Measurements from ENCODE around the gene MAP3K5. TPM values are rescaled to one million over a fixed set of nuclear protein-coding genes. Genes with fewer than 3 reads are reported as not detected.
"Not testable (repeated sequence)": the region's sequence is repeated elsewhere in the genome, so short reads cannot be mapped to it uniquely, and the experiment has no call there.

MAP3K5 gene
- total RNA-seq, 1 donor from 2014 or later: 25.8 TPM

GRCh38 chr6:136774228-136775041 is 17.8 kb downstream of the MAP3K5 start:
- DNase-seq (ENCODE audit: low read depth, low spot score): no peak

GRCh38 chr6:136773473-136773796 is 18.8 kb downstream of the MAP3K5 start:
- no peak for DNase-seq (ENCODE audit: low read depth, low spot score)

- DNase-seq (ENCODE audit: low read depth, low spot score): no peak
Measured at GRCh38 chr6:136772685-136773472, 19.4 kb downstream of the MAP3K5 start.

GRCh38 chr6:136771306-136771705 is 21.0 kb downstream of the MAP3K5 start:
- DNase-seq (ENCODE audit: low read depth, low spot score): no peak

- DNase-seq (ENCODE audit: low read depth, low spot score): no peak
Measured at GRCh38 chr6:136769759-136770158, 22.5 kb downstream of the MAP3K5 start.

- no peak for DNase-seq (ENCODE audit: low read depth, low spot score)
Measured at GRCh38 chr6:136769124-136769523, 23.2 kb downstream of the MAP3K5 start.

- DNase-seq (ENCODE audit: low read depth, low spot score): no peak
Measured at GRCh38 chr6:136767570-136768309, 24.5 kb downstream of the MAP3K5 start.

GRCh38 chr6:136767103-136767502 is 25.2 kb downstream of the MAP3K5 start:
- DNase-seq (ENCODE audit: low read depth, low spot score): no peak

GRCh38 chr6:136766274-136766673 is 26.0 kb downstream of the MAP3K5 start:
- DNase-seq (ENCODE audit: low read depth, low spot score): no peak

GRCh38 chr6:136764517-136764993 is 27.7 kb downstream of the MAP3K5 start:
- no peak for DNase-seq (ENCODE audit: low read depth, low spot score)

- no peak for DNase-seq (ENCODE audit: low read depth, low spot score)
Measured at GRCh38 chr6:136763716-136764516, 28.4 kb downstream of the MAP3K5 start.

GRCh38 chr6:136763255-136763654 is 29.0 kb downstream of the MAP3K5 start:
- DNase-seq (ENCODE audit: low read depth, low spot score): no peak

GRCh38 chr6:136762022-136762975 is 30.0 kb downstream of the MAP3K5 start:
- no peak for DNase-seq (ENCODE audit: low read depth, low spot score)

GRCh38 chr6:136761227-136761922 is 30.9 kb downstream of the MAP3K5 start:
- no peak for DNase-seq (ENCODE audit: low read depth, low spot score)

- DNase-seq (ENCODE audit: low read depth, low spot score): not testable (repeated sequence)
Measured at GRCh38 chr6:136760781-136761180, 31.5 kb downstream of the MAP3K5 start.

- DNase-seq (ENCODE audit: low read depth, low spot score): no peak
Measured at GRCh38 chr6:136757150-136757549, 35.1 kb downstream of the MAP3K5 start.

- no peak for DNase-seq (ENCODE audit: low read depth, low spot score)
Measured at GRCh38 chr6:136754820-136755219, 37.5 kb downstream of the MAP3K5 start.

GRCh38 chr6:136753624-136754023 is 38.7 kb downstream of the MAP3K5 start:
- DNase-seq (ENCODE audit: low read depth, low spot score): no peak

- DNase-seq (ENCODE audit: low read depth, low spot score): no peak
Measured at GRCh38 chr6:136752554-136752953, 39.7 kb downstream of the MAP3K5 start.

Data from pulmonary artery endothelial cell (primary cell).